Measurements from ENCODE around the gene SPDYE9.
"Not testable (repeated sequence)": the region's sequence is repeated elsewhere in the genome, so short reads cannot be mapped to it uniquely, and the experiment has no call there.

Gene SPDYE9, protein sequence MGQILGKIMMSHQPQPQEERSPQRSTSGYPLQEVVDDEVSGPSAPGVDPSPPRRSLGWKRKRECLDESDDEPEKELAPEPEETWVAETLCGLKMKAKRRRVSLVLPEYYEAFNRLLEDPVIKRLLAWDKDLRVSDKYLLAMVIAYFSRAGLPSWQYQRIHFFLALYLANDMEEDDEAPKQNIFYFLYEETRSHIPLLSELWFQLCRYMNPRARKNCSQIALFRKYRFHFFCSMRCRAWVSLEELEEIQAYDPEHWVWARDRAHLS

DNA sequence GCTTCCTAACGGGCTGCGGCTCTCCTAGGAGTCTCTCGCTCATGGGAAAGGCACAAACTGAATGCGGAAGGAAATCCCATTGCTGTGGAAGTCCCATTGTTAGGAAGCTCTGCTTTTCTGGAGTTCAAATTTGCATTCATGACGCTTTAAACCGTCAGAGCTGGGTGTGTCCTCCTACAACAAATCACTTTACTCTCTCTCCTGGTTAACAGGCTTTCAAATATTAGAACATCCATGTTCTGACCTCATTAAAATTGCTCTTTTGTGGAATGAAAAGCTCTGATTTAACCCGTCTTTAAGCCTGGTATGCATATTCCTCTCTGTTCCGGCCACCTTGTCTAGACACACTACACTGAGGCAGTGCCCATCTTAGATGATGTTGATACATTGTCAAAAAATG lies at the start of gene SPDYE9:
SPDYE9 (minus strand) TSS at position 101 of the 400 bp plus-strand sequence. CDS start 1,800 bp downstream, outside the sequence.
- not testable (repeated sequence) for H3K9me3 ChIP-seq (ENCODE audit: severe bottlenecking); H3K4me1 ChIP-seq (ENCODE audit: insufficient read depth, poor library complexity, severe bottlenecking); H3K36me3 ChIP-seq (ENCODE audit: low read depth); H3K27me3 ChIP-seq (ENCODE audit: insufficient read depth, poor library complexity, severe bottlenecking); H3K27ac ChIP-seq (ENCODE audit: poor library complexity, severe bottlenecking); H3K4me3 ChIP-seq (ENCODE audit: severe bottlenecking); DNase-seq (ENCODE audit: low spot score); ATAC-seq (ENCODE audit: low read depth)

DNA sequence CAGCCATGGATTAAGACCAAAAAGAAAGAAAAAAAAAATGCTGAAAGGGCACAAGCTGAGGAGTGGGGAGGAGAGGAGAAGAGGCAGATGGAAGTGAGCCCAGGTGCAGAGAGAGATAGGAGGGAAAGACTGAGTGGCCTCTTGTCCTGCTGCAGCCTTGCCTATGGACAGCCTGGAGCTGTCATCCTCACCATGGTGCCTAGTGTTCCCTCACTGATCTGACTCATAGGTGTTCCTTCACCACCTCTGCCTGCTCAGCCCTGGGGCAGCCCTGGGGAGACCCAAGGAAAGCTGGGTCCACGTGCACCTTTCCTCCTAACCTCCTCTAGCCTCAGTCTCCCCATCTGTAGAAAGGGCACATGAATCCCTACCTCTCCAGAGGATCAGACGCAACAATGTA lies 49.0 kb upstream of the SPDYE9 start:
- peak; percentile 67 for ATAC-seq (ENCODE audit: low read depth)
- not testable (repeated sequence) for H3K4me3 ChIP-seq (ENCODE audit: severe bottlenecking); H3K27ac ChIP-seq (ENCODE audit: poor library complexity, severe bottlenecking); DNase-seq (ENCODE audit: low spot score); H3K27me3 ChIP-seq (ENCODE audit: insufficient read depth, poor library complexity, severe bottlenecking); H3K4me1 ChIP-seq (ENCODE audit: insufficient read depth, poor library complexity, severe bottlenecking); H3K9me3 ChIP-seq (ENCODE audit: severe bottlenecking); H3K36me3 ChIP-seq (ENCODE audit: low read depth)

DNA sequence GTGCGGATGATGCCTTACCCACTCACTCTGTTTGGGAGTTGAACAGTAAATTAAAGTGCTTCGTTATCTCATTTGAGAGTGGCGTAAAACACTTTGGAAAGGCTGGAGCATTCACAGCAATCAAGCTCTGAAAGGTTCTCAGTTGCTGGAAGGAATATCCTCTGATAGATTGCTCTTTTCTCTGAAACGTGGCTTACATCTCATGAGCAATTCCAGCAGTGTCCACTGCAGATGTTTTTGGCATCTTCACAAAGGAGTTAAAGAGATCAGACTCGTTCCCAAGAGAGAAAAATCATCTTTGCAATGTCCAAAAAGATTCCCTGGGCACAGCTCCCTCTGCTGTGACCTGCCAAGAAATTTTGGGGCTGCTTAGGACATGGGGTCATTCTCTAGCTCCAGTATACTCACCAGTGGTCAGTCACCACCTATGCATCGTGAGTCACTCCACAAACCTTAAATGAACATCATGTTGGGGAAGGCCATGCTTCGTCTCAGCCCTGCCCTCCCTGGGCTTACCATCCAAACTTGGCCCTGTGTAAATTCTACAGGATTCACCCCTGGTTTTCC lies 46.9 kb upstream of the SPDYE9 start:
- H3K9me3 ChIP-seq (ENCODE audit: severe bottlenecking); H3K27me3 ChIP-seq (ENCODE audit: insufficient read depth, poor library complexity, severe bottlenecking); H3K4me3 ChIP-seq (ENCODE audit: severe bottlenecking); H3K36me3 ChIP-seq (ENCODE audit: low read depth); ATAC-seq (ENCODE audit: low read depth); H3K4me1 ChIP-seq (ENCODE audit: insufficient read depth, poor library complexity, severe bottlenecking); H3K27ac ChIP-seq (ENCODE audit: poor library complexity, severe bottlenecking); DNase-seq (ENCODE audit: low spot score): not testable (repeated sequence)

DNA sequence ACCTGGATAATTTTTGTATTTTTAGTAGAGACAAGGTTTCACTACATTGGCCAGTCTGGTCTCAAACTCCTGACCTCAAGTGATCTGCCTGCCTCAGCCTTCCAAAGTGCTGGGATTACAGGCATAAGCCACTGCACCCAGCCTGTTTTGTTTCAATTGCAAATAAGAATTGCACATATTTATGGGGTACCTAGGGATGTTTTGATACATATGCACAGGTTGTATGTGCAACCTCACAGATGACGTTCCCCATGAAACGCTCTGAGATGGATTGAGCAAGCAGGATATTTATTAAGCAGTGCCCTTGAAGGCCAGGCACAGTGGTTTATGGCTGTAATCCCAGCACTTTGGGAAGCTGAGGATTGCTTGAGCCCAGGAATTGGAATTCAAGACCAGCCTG lies 44.8 kb upstream of the SPDYE9 start:
- not testable (repeated sequence) for H3K9me3 ChIP-seq (ENCODE audit: severe bottlenecking); H3K27ac ChIP-seq (ENCODE audit: poor library complexity, severe bottlenecking); H3K4me3 ChIP-seq (ENCODE audit: severe bottlenecking); H3K4me1 ChIP-seq (ENCODE audit: insufficient read depth, poor library complexity, severe bottlenecking); H3K27me3 ChIP-seq (ENCODE audit: insufficient read depth, poor library complexity, severe bottlenecking); DNase-seq (ENCODE audit: low spot score); ATAC-seq (ENCODE audit: low read depth); H3K36me3 ChIP-seq (ENCODE audit: low read depth)

DNA sequence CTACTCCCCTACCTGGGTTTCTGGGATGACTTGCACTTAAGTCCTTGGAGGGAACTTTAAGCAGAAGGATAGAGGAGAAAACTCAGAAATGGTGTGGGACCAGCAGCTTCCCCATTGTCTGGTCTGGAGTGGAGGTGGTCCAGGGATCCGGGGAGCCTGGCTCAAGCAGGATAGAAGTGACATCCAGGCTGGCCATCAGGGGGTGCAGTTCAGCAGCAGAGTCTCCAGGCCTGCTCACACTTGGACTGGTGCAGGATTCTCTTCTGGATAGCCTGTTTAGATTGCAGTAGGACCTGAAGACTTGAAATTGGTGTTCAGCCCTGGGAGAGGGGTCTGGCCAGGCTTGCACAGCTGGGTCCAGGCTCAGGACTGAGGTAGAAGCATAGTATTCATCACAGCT lies 38.3 kb upstream of the SPDYE9 start:
- H3K4me3 ChIP-seq (ENCODE audit: severe bottlenecking); DNase-seq (ENCODE audit: low spot score); H3K36me3 ChIP-seq (ENCODE audit: low read depth); H3K27me3 ChIP-seq (ENCODE audit: insufficient read depth, poor library complexity, severe bottlenecking); H3K9me3 ChIP-seq (ENCODE audit: severe bottlenecking); H3K4me1 ChIP-seq (ENCODE audit: insufficient read depth, poor library complexity, severe bottlenecking); H3K27ac ChIP-seq (ENCODE audit: poor library complexity, severe bottlenecking): not testable (repeated sequence)
- ATAC-seq (ENCODE audit: low read depth) = peak; percentile 54; the same call in 2 of the 3 replicates

DNA sequence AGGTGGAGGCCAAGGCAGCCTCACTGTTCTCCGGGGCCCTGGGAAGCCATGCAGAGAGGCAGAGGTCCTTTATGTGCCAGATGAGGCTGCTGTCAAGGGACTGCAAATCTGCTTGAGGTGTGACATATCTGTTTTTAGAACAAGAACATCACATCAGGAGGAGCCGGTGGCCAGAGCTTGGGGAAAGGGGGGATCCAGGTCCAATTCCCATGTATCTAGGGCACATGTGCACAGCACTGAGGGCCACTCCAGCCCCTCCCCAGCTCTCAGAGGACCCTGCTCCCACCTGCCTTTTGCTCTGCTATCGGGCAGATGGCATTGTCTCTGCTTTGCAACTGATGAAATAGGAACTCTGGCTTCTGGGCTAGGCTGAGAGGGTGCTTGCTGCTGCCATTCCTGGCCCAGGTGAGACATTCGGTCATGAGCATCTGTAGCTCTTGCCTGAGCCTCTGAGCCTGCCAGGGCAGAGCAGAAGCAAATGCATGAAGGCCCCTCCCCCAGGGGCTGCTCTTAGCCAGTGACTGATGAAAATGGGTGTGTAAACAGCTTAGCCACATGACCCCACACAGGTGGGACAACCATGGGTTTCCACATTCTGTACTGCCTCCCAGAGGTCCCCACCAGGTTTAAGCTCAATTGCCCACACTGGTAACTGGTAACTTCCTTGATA lies 37.1 kb upstream of the SPDYE9 start:
- DNase-seq (ENCODE audit: low spot score) = peak; percentile 14
- H3K4me3 ChIP-seq (ENCODE audit: severe bottlenecking); H3K9me3 ChIP-seq (ENCODE audit: severe bottlenecking); H3K4me1 ChIP-seq (ENCODE audit: insufficient read depth, poor library complexity, severe bottlenecking); H3K36me3 ChIP-seq (ENCODE audit: low read depth); H3K27ac ChIP-seq (ENCODE audit: poor library complexity, severe bottlenecking); H3K27me3 ChIP-seq (ENCODE audit: insufficient read depth, poor library complexity, severe bottlenecking): not testable (repeated sequence)
- ATAC-seq (ENCODE audit: low read depth) = peak; percentile 28; the same call in 1 of the 3 replicates

DNA sequence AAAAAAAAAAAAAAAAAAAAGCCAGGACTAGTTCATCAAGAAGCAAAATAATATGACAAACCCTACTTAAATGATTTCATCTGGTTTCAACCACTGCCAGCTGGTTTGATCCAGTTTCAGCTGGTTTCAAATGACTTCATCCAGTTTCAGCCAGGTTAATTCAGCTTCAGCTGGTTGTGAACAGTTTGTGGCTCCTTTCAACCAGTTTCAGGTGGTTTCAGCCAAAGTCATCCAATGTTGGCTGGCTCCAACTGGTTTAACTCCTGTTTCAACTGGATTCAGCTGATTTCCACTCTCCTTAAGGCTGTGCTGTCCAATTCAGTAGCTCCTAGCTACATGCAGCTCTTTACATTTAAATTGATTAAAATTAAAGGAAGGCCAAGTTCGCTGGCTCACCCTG lies 32.3 kb upstream of the SPDYE9 start:
- not testable (repeated sequence) for H3K36me3 ChIP-seq (ENCODE audit: low read depth); H3K4me3 ChIP-seq (ENCODE audit: severe bottlenecking); H3K27me3 ChIP-seq (ENCODE audit: insufficient read depth, poor library complexity, severe bottlenecking); H3K27ac ChIP-seq (ENCODE audit: poor library complexity, severe bottlenecking); H3K9me3 ChIP-seq (ENCODE audit: severe bottlenecking); DNase-seq (ENCODE audit: low spot score); H3K4me1 ChIP-seq (ENCODE audit: insufficient read depth, poor library complexity, severe bottlenecking); ATAC-seq (ENCODE audit: low read depth)

DNA sequence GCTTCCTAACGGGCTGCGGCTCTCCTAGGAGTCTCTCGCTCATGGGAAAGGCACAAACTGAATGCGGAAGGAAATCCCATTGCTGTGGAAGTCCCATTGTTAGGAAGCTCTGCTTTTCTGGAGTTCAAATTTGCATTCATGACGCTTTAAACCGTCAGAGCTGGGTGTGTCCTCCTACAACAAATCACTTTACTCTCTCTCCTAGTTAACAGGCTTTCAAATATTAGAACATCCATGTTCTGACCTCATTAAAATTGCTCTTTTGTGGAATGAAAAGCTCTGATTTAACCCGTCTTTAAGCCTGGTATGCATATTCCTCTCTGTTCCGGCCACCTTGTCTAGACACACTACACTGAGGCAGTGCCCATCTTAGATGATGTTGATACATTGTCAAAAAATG lies 28.0 kb downstream of the SPDYE9 start, which contains the start of gene SPDYE11:
SPDYE11 (minus strand) TSS at position 101 of the 400 bp plus-strand sequence. CDS start 1,800 bp downstream, outside the sequence.
- H3K4me3 ChIP-seq (ENCODE audit: severe bottlenecking); H3K27ac ChIP-seq (ENCODE audit: poor library complexity, severe bottlenecking); ATAC-seq (ENCODE audit: low read depth); H3K9me3 ChIP-seq (ENCODE audit: severe bottlenecking); H3K36me3 ChIP-seq (ENCODE audit: low read depth); DNase-seq (ENCODE audit: low spot score); H3K27me3 ChIP-seq (ENCODE audit: insufficient read depth, poor library complexity, severe bottlenecking); H3K4me1 ChIP-seq (ENCODE audit: insufficient read depth, poor library complexity, severe bottlenecking): not testable (repeated sequence)

DNA sequence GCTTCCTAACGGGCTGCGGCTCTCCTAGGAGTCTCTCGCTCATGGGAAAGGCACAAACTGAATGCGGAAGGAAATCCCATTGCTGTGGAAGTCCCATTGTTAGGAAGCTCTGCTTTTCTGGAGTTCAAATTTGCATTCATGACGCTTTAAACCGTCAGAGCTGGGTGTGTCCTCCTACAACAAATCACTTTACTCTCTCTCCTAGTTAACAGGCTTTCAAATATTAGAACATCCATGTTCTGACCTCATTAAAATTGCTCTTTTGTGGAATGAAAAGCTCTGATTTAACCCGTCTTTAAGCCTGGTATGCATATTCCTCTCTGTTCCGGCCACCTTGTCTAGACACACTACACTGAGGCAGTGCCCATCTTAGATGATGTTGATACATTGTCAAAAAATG lies 56.2 kb downstream of the SPDYE9 start, which contains the start of gene SPDYE8:
SPDYE8 (minus strand) TSS at position 101 of the 400 bp plus-strand sequence. CDS start 1,800 bp downstream, outside the sequence.
- not testable (repeated sequence) for H3K9me3 ChIP-seq (ENCODE audit: severe bottlenecking); ATAC-seq (ENCODE audit: low read depth); H3K4me1 ChIP-seq (ENCODE audit: insufficient read depth, poor library complexity, severe bottlenecking); H3K36me3 ChIP-seq (ENCODE audit: low read depth); DNase-seq (ENCODE audit: low spot score); H3K4me3 ChIP-seq (ENCODE audit: severe bottlenecking); H3K27me3 ChIP-seq (ENCODE audit: insufficient read depth, poor library complexity, severe bottlenecking); H3K27ac ChIP-seq (ENCODE audit: poor library complexity, severe bottlenecking)
